ENCODE data around the gene GALNT18. TPM values are rescaled to one million over a fixed set of nuclear protein-coding genes. Genes with fewer than 3 reads are reported as not detected.

Gene GALNT18
- total RNA-seq, 5 donors from 2014 or later (not counting 1 experiment from before 2014, with no cell fraction given) = 0.10 to 0.15 TPM; not detected in 3

- no peak for DNase-seq
- Histone ChIP-seq H3K4me1 (ENCODE audit: control insufficient read depth in 1 of 2, extremely low read depth in 1 of 2, insufficient read depth in 2 of 2, low read length in 2 of 2) (no peaks in the 10 kb centered on the region), H3K27ac (ENCODE audit: low read length) (no peak overlapping the region), H3K27me3 (replicated peaks in 1 of 2; ENCODE audit: control insufficient read depth in 2 of 2, extremely low read depth in 1 of 2, insufficient read depth in 2 of 2, low read length in 1 of 2) (peaks cover 0 to 12% of the 10 kb centered on the region in 2 experiments), H3K4me3 (ENCODE audit: control insufficient read depth in 1 of 2, extremely low read depth in 1 of 2, low read length in 1 of 2) (no peak overlapping the region), H3K9me3 (no peaks in the 10 kb centered on the region), H3K36me3 (ENCODE audit: control insufficient read depth in 2 of 2, extremely low read depth in 1 of 2, insufficient read depth in 1 of 2, low read length in 1 of 2) (no peaks in the 10 kb centered on the region)
- ChIA-PET CTCF (no interaction called here), POLR2A (no interaction called here)
- no peaks in the 10 kb centered on the region for H3K4me1 Mint-ChIP-seq
- no peak overlapping the region for H3K27ac Mint-ChIP-seq
- H3K9me3 Mint-ChIP-seq = no peaks in the 10 kb centered on the region
- no peaks in the 10 kb centered on the region for H3K36me3 Mint-ChIP-seq
- no peak overlapping the region for H3K4me3 Mint-ChIP-seq
- ATAC-seq (replicated peaks in 1 of 4) = no peak
- 76% methylated on average over 2 of the region's 3 CpGs for WGBS (ENCODE audit: insufficient coverage)
- peaks cover 2 to 18% of the 10 kb centered on the region in 2 donors for H3K27me3 Mint-ChIP-seq
These were observed 164.9 kb downstream of the GALNT18 start for GRCh38 chr11:11456866-11457265.

GRCh38 chr11:11454671-11455223, 167.1 kb downstream of the GALNT18 start:
- peaks cover 0 to 13% of the 10 kb centered on the region in 2 experiments for H3K27me3 ChIP-seq (replicated peaks in 1 of 2; ENCODE audit: control insufficient read depth in 2 of 2, extremely low read depth in 1 of 2, insufficient read depth in 2 of 2, low read length in 1 of 2)
- no peak overlapping the region for H3K4me3 ChIP-seq (ENCODE audit: control insufficient read depth in 1 of 2, extremely low read depth in 1 of 2, low read length in 1 of 2)
- Mint-ChIP-seq H3K27me3 (peaks cover 2 to 13% of the 10 kb centered on the region in 2 donors), H3K4me1 (no peaks in the 10 kb centered on the region), H3K27ac (no peak overlapping the region), H3K4me3 (no peak overlapping the region), H3K9me3 (no peaks in the 10 kb centered on the region), H3K36me3 (no peaks in the 10 kb centered on the region)
- ATAC-seq (replicated peaks in 1 of 4) = no peak
- DNase-seq = no peak
- POLR2A ChIA-PET = no interaction called here
- no peaks in the 10 kb centered on the region for H3K9me3 ChIP-seq
- CTCF ChIA-PET = no interaction called here
- no peaks in the 10 kb centered on the region for H3K36me3 ChIP-seq (ENCODE audit: control insufficient read depth in 2 of 2, extremely low read depth in 1 of 2, insufficient read depth in 1 of 2, low read length in 1 of 2)
- 70% methylated on average over 3 of the region's 3 CpGs for WGBS (ENCODE audit: insufficient coverage)
- no peaks in the 10 kb centered on the region for H3K4me1 ChIP-seq (ENCODE audit: control insufficient read depth in 1 of 2, extremely low read depth in 1 of 2, insufficient read depth in 2 of 2, low read length in 2 of 2)
- H3K27ac ChIP-seq (ENCODE audit: low read length) = no peak overlapping the region

GRCh38 chr11:11451501-11452005, 170.3 kb downstream of the GALNT18 start:
- no peak overlapping the region for H3K4me3 Mint-ChIP-seq
- DNase-seq (no peak), ATAC-seq (replicated peaks in 1 of 4) (no peak)
- H3K4me1 ChIP-seq (ENCODE audit: control insufficient read depth in 1 of 2, extremely low read depth in 1 of 2, insufficient read depth in 2 of 2, low read length in 2 of 2) = no peaks in the 10 kb centered on the region
- CTCF ChIA-PET = no interaction called here
- peaks cover 2 to 9% of the 10 kb centered on the region in 2 donors for H3K27me3 Mint-ChIP-seq
- H3K27ac ChIP-seq (ENCODE audit: low read length) = no peak overlapping the region
- H3K36me3 ChIP-seq (ENCODE audit: control insufficient read depth in 2 of 2, extremely low read depth in 1 of 2, insufficient read depth in 1 of 2, low read length in 1 of 2) = no peaks in the 10 kb centered on the region
- no peaks in the 10 kb centered on the region for H3K9me3 Mint-ChIP-seq
- H3K4me1 Mint-ChIP-seq = no peaks in the 10 kb centered on the region
- H3K27ac Mint-ChIP-seq = no peak overlapping the region
- H3K27me3 ChIP-seq (replicated peaks in 1 of 2; ENCODE audit: control insufficient read depth in 2 of 2, extremely low read depth in 1 of 2, insufficient read depth in 2 of 2, low read length in 1 of 2) = peaks cover 0 to 20% of the 10 kb centered on the region in 2 experiments
- no peaks in the 10 kb centered on the region for H3K9me3 ChIP-seq
- POLR2A ChIA-PET = no interaction called here
- no peak overlapping the region for H3K4me3 ChIP-seq (ENCODE audit: control insufficient read depth in 1 of 2, extremely low read depth in 1 of 2, low read length in 1 of 2)
- H3K36me3 Mint-ChIP-seq = no peaks in the 10 kb centered on the region
- WGBS (ENCODE audit: insufficient coverage) = 100% methylated on average over 2 of the region's 4 CpGs

- Mint-ChIP-seq H3K9me3 (no peaks in the 10 kb centered on the region), H3K36me3 (no peaks in the 10 kb centered on the region), H3K27me3 (peaks cover 2 to 9% of the 10 kb centered on the region in 2 donors), H3K4me3 (no peak overlapping the region), H3K4me1 (no peaks in the 10 kb centered on the region), H3K27ac (no peak overlapping the region)
- Histone ChIP-seq H3K27ac (ENCODE audit: low read length) (no peak overlapping the region), H3K4me1 (ENCODE audit: control insufficient read depth in 1 of 2, extremely low read depth in 1 of 2, insufficient read depth in 2 of 2, low read length in 2 of 2) (no peaks in the 10 kb centered on the region), H3K9me3 (no peaks in the 10 kb centered on the region), H3K36me3 (ENCODE audit: control insufficient read depth in 2 of 2, extremely low read depth in 1 of 2, insufficient read depth in 1 of 2, low read length in 1 of 2) (no peaks in the 10 kb centered on the region), H3K27me3 (replicated peaks in 1 of 2; ENCODE audit: control insufficient read depth in 2 of 2, extremely low read depth in 1 of 2, insufficient read depth in 2 of 2, low read length in 1 of 2) (peaks cover 0 to 23% of the 10 kb centered on the region in 2 experiments), H3K4me3 (ENCODE audit: control insufficient read depth in 1 of 2, extremely low read depth in 1 of 2, low read length in 1 of 2) (no peak overlapping the region)
- DNase-seq (no peak), ATAC-seq (replicated peaks in 1 of 4) (no peak)
- POLR2A ChIA-PET = no interaction called here
- WGBS (ENCODE audit: insufficient coverage) = 100% methylated on average over 2 of the region's 5 CpGs
- CTCF ChIA-PET = no interaction called here
These were observed 171.0 kb downstream of the GALNT18 start for GRCh38 chr11:11450744-11451362.

- no peak overlapping the region for H3K4me3 Mint-ChIP-seq
- Histone ChIP-seq H3K9me3 (no peaks in the 10 kb centered on the region), H3K4me1 (ENCODE audit: control insufficient read depth in 1 of 2, extremely low read depth in 1 of 2, insufficient read depth in 2 of 2, low read length in 2 of 2) (no peaks in the 10 kb centered on the region), H3K36me3 (ENCODE audit: control insufficient read depth in 2 of 2, extremely low read depth in 1 of 2, insufficient read depth in 1 of 2, low read length in 1 of 2) (no peaks in the 10 kb centered on the region), H3K4me3 (ENCODE audit: control insufficient read depth in 1 of 2, extremely low read depth in 1 of 2, low read length in 1 of 2) (no peak overlapping the region), H3K27me3 (replicated peaks in 1 of 2; ENCODE audit: control insufficient read depth in 2 of 2, extremely low read depth in 1 of 2, insufficient read depth in 2 of 2, low read length in 1 of 2) (peaks cover 0 to 19% of the 10 kb centered on the region in 2 experiments), H3K27ac (ENCODE audit: low read length) (no peak overlapping the region)
- no peaks in the 10 kb centered on the region for H3K9me3 Mint-ChIP-seq
- H3K36me3 Mint-ChIP-seq = no peaks in the 10 kb centered on the region
- no peak for ATAC-seq (replicated peaks in 1 of 4)
- no peaks in the 10 kb centered on the region for H3K4me1 Mint-ChIP-seq
- ChIA-PET CTCF (no interaction called here), POLR2A (no interaction called here)
- 40% methylated on average over 2 of the region's 3 CpGs for WGBS (ENCODE audit: insufficient coverage)
- H3K27me3 Mint-ChIP-seq = peaks cover 0 to 3% of the 10 kb centered on the region in 2 donors
- DNase-seq = no peak
- no peak overlapping the region for H3K27ac Mint-ChIP-seq
These were observed 172.5 kb downstream of the GALNT18 start for GRCh38 chr11:11449327-11449726.

- ChIA-PET POLR2A (no interaction called here), CTCF (no interaction called here)
- Mint-ChIP-seq H3K9me3 (no peaks in the 10 kb centered on the region), H3K4me3 (no peak overlapping the region), H3K27ac (no peak overlapping the region), H3K27me3 (peaks cover 0 to under 1% of the 10 kb centered on the region in 2 donors), H3K4me1 (no peaks in the 10 kb centered on the region), H3K36me3 (no peaks in the 10 kb centered on the region)
- DNase-seq = no peak
- Histone ChIP-seq H3K36me3 (ENCODE audit: control insufficient read depth in 2 of 2, extremely low read depth in 1 of 2, insufficient read depth in 1 of 2, low read length in 1 of 2) (no peaks in the 10 kb centered on the region), H3K4me3 (ENCODE audit: control insufficient read depth in 1 of 2, extremely low read depth in 1 of 2, low read length in 1 of 2) (no peak overlapping the region), H3K27ac (ENCODE audit: low read length) (no peak overlapping the region), H3K9me3 (no peaks in the 10 kb centered on the region), H3K4me1 (ENCODE audit: control insufficient read depth in 1 of 2, extremely low read depth in 1 of 2, insufficient read depth in 2 of 2, low read length in 2 of 2) (no peaks in the 10 kb centered on the region), H3K27me3 (replicated peaks in 1 of 2; ENCODE audit: control insufficient read depth in 2 of 2, extremely low read depth in 1 of 2, insufficient read depth in 2 of 2, low read length in 1 of 2) (peaks cover 0 to 19% of the 10 kb centered on the region in 2 experiments)
- ATAC-seq (replicated peaks in 1 of 4) = no peak
- WGBS (ENCODE audit: insufficient coverage) = 92% methylated on average over 12 of the region's 12 CpGs
These were observed 173.2 kb downstream of the GALNT18 start for GRCh38 chr11:11448626-11449025.
